Activated CD4-positive, alpha-beta T cell treated with anti-CD3 and anti-CD28 coated beads for 48 hours (primary cell): ENCODE data around the gene ATXN10.
"Not testable (repeated sequence)": the region's sequence is repeated elsewhere in the genome, so short reads cannot be mapped to it uniquely, and the experiment has no call there.

Experiments used
- DNase-seq: peaks from one replicate; pipeline ENCODE4 v3.0.0-alpha.2; 2020

Gene ATXN10

DNA sequence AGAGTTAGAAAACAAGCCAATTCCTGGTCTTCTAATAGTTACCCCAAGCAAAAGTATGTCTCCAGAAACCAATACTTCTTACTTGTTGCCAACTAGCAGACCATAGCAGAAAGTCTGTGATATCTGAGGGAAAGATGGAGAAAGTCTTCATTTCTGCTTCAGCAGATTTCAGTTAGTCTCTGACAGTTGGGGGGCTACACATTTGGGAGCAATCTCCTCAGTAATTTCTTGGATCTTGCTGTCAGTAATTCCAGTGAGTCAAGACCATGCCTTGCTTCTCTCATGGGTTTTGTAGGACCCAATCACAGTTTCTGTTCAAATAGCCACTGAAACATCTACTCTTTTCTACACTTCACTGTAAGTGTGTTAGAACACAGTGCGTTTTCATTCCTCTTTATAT, 118.8 kb downstream of the ATXN10 start:
- no peak for DNase-seq

DNA sequence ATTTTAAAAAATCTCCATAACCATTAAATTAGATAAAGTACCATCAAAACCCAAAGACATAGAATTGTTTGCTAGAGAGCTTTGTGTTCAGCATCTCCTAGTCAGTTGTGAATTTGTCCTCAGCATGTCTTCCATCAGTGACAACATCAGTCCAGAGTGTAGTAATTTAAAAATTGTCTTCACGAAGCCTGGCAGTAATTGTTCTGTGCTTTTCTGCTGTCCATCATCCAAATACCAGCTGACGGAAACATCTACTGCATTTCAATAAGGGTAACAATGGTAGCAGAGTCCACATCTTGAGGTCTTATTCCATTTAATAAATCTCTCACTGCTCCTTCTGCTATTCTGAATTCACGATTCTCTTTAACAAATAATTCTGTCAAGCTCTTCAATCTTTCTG, 121.5 kb downstream of the ATXN10 start:
- DNase-seq = no peak

DNA sequence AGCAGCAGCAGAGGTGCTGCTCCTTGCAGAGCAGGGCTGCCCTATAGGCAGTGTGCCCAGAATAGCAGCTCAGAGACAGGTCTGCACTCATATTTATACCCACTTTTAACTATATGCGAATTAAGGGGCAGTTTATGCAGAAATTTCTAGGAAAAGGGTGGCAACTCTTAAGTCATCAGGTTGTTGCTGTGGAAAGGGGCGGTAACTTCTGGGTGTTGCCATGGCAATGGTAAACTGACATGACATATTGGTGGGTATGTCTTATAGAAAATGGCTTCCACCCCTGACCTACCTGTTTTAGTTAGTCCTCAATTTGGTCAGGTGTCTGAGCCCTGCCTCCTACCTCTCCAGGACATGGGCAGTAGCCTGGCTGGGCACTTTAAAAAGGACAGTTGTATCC, 122.3 kb downstream of the ATXN10 start:
- DNase-seq = no peak

DNA sequence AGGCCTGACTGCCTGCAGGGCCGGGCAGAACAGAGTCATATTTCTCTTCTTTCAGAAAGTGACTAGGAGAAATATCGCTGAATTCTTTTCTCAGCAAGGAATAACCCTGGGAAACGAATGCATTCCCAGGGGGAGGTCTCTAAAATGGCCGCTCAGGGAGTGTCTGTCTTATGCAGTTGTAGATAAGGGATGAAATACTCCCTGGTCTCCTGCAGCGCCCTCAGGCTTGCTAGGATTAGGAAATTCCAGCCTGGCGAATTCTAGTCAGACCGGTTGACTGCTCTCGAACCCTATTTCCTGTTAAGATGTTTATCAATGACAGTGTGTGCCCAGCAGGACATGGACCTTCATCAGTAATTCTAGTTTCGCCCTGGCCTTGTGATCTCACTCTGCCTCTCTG, 124.4 kb downstream of the ATXN10 start:
- DNase-seq = not testable (repeated sequence)

DNA sequence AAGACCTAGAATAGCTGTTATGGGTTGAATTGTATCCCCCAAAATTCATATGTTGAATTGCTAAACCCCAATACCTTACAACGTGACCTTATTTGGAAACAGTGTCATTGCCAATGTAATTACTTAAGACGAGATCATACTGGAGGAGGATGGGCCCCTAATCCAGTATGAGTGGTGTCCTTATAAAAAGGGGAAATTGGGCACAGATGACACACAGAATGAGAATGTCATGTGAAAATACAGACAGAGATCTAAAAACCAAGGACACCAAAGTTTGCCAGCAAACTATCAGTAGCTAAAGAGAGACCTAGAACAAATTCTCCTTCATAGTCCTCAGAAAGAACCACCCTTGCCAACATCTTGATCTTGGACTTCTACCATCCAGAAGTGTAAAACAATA, 127.7 kb downstream of the ATXN10 start:
- DNase-seq = no peak

DNA sequence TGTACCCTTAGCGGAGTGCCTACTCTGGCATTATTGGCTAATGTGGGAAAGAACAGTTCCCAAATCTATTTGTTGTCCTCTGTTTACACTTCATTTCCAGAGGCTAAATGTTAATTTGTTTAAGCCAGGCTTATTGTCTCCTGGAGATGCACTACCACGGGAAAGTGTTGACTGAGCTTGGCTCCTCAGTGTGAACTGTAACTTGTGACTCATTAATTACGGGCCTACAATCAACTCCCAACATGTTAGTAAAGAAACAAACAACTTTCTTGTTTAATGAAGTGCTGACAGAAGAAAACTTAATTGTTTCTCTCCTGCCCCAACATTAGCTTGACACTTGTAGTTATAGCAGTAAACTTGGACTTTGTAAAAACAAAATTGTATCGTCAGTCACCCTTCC, 130.4 kb downstream of the ATXN10 start:
- DNase-seq = no peak

DNA sequence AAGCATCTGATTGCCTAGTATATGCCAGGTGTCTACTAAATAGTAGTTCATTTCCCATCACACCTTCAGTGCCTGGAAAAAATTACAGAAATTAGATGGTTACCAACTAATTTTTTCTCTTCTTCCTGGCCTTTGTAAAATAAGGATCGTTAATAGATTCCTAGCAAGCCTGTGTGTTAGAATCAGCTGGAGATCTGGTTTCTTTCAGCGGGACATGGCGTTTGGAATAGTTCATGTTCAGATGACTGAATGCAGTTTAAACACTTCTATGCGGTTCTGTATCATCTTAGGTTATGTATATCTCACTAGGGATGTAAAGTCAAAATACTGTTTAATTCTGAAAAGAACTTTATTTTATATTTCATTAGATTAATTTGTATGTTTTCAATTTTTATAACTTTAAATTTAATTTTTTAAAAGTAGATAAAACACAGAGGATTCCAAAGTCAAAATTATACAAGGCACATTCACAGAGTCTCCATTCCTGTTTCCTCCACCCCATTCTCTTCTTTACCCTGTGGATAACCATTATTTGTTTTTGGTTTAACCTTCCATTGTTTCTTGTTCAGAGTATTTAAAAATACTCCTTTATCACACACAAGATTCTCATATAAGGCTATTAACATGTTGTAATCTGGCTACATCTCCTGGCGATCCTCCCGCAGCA, 132.8 kb downstream of the ATXN10 start:
- no peak for DNase-seq

DNA sequence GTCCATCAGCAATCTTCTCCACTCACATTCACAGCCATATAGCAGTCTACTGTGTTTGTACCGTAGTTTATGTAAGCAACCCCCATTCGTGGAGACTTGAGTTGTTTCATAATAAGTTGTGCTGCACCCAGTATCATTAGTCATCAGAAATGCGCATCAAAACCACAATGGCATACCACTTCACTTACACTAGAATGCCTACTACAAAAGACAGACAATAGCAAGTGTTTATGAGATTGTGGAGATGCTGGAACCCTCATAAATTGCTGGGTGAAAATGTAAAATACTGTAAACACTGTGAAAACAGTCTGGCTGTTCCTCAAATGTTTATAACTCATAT, 133.3 kb downstream of the ATXN10 start:
- DNase-seq = no peak

DNA sequence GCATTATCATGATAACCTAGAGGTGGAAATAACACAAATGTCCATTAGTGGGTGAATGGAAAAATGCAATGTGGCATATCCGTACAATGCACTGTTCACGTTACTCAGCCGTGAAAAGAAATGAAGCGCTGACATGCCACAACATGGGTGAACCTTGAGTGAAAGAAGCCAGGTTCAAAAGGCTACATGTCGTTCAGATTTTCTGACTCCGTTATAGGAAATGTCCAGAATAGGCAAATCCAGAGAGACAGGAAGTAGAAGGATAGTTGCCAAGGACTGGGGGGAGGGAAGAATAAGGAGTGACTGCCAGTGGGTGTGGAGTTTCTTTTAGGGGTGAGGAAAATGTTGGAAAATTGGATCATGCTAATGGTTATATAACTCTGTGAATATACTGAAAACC, 133.8 kb downstream of the ATXN10 start:
- DNase-seq = no peak

DNA sequence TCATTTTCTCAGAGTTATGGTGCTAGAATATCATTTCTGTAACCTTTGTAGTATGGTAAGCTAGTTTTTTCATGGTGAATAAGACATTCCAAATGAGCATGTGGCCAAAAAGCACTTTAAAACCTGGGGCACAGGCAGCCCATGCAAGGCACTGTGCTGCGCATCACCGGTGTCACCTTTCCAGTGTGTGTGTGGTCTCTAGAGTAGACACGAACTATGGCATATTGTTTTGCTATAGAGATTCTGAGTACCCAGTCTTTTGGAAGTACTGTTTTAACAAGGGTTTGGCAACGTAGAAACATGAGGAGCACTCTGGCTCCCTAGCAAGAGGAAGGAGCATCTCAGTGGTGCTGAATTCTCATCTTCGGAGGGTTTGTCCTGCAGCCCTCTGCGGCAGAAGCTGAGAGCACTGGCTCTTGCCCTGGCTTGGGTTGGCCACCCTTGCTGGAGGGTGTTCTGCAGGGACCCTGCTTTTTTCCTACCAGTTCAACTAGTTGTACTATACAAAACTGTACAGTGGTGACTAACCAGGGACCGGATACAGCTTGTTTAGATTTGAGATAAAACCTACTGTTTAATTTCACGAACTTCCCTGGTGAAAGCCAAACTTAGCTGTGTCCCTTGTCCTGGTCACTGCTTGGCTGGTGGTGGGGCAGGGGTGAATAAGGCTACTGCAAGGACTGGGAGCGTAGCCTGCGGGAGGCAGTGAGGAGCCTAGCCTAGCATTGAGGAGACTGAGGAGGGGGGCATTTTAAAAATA, 135.7 kb downstream of the ATXN10 start:
- DNase-seq = no peak

DNA sequence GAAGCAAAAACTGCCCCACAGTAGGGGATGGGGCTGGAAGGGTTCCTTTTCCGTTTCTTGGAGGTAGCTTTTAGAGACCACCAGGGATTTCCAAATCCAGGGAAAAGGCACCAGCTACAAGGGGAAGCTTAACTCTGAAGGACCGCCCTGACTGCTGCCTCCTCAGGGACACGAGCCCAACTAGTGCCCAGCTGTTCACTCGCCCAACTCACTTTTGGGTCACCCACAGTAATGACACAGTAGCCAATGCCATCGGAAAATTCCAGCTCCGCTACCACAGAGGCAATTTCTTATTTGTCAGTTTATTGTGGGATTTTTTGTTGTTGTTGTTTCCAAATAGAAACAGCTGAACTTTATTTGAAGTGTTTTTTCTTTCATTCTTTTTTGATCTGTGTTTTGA, 141.3 kb downstream of the ATXN10 start:
- DNase-seq = no peak

DNA sequence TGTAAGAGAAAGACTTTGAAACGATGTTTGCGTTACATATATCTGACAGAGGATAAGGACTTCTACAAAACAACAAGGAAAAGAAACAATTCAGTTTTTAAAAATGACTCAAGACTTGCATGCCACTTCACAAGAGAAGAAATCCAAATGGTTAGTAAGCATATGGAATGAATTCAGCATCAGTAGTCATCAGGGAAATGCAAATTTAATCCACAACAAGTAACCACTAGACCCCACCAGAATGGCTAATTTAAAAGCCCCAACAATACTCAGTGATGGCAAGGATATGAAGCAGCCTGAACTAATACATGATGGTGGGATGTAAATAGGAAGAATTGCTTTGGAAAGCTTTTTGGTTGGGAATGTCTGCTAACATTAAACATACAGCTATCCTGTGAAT, 142.6 kb downstream of the ATXN10 start:
- no peak for DNase-seq

DNA sequence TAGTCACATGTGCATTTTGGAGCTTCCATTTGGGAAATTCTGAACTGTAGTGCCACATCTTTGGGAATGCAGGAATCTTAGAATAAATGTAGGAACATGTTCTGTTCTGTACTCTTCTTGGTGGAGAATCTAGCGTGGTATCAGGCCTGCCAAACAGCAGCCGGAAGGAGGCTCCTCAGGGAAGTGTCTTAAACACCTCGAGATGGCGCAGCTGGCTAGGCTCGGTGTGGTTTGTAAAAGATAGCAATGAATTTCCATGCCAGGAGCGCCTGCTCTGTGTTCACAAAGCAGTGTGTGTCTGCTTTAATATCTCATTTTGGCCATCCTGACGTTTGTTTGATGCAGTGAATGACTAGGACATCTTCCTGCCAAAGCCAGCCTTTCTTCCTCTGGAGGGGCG, 145.1 kb downstream of the ATXN10 start:
- no peak for DNase-seq

DNA sequence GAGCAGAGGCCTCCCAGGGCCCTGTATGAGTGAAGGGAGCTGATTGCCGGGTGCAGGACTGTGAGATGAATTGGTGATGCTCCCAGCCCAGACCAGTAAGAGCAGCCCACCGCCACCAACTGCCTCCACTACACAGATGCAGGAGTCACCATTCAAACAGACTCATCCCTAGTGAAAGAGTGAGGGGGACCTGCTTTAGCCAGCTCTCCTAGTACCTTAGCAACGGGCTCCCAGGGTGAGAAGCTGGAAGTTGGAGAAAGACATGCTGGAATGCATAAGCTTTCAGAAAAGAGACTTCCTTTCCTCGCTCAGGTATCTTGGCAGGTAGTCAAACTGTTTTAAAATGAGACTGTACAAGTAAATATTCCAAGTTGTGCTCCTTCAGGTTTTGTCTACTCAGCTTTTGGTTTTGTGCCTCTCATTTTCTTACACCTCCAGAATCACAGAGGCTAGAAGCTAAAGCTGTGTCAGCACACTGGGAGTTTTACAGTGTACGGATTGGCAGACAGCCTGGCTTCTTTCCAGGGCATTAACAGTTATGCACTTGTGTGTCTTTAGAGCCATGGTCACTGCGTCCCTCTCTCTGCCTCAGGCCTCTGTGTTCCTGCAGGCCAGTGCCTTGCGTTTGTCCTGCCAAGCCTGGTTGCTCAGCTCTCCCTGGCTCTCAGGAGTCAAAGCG, 146.2 kb downstream of the ATXN10 start:
- DNase-seq = no peak

DNA sequence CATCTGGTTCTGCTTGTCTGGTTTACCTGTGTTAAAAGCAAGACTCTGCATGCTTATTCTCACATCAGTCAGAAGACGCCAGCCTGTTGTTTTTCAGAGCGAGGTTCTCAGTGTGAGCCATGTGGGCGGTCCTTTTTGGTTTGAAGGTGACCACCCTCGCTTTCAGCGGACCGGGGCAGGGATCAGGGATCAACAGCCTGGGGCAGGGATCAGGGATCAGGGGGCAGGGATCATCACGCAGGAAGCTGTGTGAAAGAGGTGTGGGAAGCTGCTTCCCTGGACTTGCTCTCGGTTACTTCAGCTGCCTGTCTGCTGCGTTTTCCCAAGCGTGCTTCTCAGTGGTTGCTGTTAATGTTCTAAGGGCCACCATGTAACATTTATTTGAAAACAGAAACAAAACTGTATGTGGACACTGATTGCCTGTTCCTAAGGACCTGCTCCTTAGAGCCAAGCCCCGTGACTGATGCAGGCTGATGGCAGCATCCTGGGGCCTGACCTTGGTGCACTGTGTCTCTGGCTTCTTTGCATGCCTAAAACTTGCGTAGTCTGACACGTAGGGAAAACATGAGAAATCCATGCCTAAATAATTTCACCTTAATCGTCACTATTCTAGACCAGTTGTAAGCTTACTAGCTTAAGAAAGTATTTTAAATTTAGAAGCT, 146.9 kb downstream of the ATXN10 start:
- DNase-seq = no peak

DNA sequence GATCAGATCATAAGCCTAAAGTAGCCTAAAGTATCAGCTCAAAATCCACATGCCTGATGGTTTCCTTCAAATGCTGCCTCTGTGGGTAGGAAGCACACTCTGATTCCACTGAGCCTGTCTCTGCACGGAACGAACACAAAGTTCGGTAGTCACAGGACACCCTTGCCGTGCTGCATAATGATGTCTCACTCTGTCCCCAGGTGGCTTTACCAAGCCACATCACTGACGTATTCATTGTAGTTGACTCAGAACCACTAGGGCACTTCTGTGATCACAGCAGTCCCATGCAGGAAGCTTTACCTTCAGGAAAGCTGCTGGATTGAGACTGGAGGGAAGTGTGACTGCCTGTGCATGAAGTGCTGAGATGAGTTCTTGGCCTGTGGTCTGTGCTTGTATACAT, 147.7 kb downstream of the ATXN10 start:
- no peak for DNase-seq

DNA sequence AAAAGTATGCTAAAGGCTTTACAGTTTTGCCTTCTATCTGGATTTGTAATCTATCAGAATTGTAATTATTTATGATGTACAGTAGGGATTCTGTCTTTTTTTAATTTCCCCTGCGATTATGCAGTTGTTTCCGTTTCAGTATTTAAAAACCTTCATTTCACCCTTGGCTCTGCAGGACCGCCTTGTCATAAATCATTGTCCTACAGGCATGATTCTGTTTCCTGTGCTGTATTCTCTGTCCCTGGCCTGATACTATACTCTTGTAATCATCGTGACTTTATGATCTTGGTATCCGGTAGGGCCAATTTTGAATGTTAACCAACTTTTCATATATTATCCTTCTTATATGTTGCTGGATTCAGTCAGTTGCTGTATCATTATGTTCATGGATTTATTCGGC, 151.7 kb downstream of the ATXN10 start:
- no peak for DNase-seq

DNA sequence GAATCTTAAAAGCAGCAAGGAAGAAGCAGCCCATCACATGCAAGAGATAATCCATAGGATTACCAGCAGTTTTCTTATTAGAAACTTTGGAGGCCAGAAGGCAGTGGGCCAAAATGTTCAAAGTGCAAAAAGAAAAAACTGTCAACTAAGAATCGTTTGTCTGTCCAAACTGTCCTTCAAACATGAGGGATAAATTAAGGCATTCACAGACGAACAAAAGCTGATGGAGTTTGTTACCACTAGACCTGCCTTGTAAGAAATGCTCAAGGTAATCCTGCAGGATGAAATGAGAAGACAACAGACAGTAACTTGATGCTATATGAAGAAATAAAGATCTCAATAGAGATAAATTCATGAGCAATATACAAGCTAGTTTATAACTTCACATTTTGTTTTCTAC, 154.9 kb downstream of the ATXN10 start:
- DNase-seq = no peak

DNA sequence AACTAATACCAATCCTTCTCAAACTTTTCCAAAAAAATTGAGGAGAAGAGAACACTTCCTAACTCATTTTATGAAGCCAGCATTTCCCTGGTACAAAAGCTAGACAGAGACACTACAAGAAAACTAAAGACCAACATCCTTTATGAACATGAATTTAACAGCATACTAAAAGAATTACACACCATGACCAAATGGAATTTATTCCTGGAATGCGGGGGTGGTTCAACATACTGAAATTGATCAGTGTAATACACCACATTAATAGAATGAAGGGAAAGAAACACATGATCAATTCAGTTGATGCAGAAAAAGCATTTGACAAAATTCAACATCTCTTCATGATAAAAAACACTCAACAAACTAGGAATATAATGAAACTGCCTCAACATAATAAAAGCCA, 157.2 kb downstream of the ATXN10 start:
- DNase-seq = no peak

DNA sequence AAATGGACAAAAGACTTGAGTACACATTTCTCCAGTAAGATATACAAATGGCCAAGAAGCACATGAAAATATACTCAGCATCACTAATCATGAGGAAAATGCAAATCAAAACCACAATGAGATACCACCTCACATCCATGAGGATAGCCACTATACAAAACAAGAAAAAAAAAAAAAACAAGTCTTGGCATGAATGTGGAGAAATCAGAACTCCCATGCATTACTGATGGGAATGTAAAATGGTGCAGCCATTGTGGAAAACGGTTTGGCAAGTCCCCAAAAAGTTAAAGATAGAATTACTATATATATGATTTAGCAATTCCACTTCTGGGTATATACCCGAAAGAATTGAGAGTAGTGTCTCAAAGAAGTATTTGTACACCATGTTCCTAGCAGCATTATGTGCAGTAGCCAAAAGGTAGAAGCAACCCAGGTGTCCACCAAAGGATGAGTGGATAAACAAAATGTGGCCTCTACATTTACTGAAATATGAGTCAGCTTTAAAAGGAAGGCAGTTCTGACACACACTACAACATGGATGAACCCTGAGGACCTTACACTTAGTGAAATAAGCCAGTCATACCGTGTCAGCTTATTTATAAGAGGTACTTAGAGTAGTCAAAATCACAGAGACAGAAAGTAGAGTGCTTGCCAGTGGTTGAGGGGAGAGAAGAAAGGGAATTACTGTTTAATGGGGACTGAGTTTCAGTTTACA, 159.1 kb downstream of the ATXN10 start:
- DNase-seq = no peak

DNA sequence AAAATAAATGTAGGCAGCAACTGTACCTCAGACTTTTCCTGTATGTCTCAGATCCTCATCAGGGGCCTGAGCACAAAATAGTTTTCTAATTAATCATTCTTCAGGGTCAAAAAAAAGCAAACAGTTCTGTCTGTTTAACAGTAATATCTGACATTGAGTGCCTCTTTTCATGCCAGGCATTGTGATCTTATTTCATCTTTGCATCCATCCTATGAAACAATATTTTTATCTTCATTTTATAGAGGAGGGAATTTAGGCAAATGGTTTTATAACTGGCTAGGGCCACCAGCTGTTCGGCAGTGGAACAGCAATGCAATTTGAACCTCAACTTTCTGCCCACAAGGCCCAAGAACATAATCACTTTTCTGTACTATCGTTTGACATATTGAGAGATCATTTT, 159.8 kb downstream of the ATXN10 start:
- DNase-seq = no peak

DNA sequence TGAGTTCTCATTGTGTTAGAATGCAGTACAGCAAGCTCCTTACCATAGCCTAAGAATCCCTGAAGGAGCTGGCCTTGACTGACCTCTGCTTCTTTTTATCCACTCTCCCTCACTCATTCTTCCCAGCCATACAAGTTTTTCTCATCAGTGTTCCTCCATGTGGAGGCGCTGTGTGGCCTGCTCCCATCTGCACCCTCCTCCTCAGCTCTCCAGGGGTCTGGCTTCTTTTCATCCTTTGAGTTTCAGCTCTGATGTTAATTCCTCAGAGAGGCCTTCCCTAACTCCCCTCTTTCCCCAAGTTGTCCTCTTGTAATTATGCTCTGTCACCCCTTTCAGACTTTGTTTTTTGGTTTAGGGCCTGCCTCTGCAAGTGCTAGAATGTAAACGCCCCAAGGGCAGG, 160.5 kb downstream of the ATXN10 start:
- no peak for DNase-seq

DNA sequence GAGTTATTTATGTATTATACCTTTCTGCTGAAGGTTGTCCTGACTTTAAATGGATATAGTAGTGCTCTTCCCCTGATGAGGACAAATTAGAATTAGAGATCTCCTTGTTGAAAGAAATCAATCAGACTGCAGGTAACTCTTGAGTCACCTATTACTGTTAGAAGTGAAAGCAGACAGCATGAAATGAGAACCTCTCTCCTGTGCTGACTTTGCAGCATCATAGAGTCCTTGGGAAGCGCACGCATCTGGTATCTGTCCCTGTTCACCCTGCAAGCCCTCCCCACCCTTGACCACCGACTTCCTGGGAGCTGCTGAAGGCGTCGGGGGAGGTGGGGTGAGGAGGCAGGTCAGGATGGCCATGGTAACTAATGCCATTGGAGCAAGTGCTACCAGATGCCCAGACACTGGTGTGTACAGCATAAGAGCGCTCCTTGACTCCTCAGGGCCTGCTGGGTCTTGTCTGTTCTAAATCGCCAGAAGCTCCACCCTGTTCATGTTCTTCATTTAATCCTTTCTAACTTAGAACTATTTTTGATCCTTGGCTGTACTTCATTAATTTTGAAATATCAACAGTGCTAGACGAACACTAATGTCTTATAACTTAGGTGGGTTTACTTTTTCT, 161.4 kb downstream of the ATXN10 start:
- DNase-seq = no peak
